Activated naive CD4-positive, alpha-beta T cell treated with anti-CD3 and anti-CD28 coated beads, Interleukin-2, amount 10 ng/mL, durations not matched to agents 7 days and 5 days (primary cell): ENCODE results near the gene SGCD.

Experiments
- CTCF ChIA-PET: fragments of 350-600 bp; sonication (Branson Sonifier 250); formaldehyde crosslinking; loops from one replicate; lab custom pipeline; 2021; ENCODE audit warnings: antibody characterized with exemption; lab: Charles Lee
- DNase-seq: peaks from one replicate; pipeline ENCODE4 v3.0.0-alpha.2; 2020
- H3K27ac Mint-ChIP-seq: one replicate; pipeline ENCODE4 v1.8.0; 2021; ENCODE audit warnings: mild to moderate bottlenecking, moderate library complexity, mixed read lengths
- H3K27me3 Mint-ChIP-seq: one replicate; pipeline ENCODE4 v1.8.0; 2021; ENCODE audit warnings: mild to moderate bottlenecking, mixed read lengths
- H3K36me3 Mint-ChIP-seq: one replicate; pipeline ENCODE4 v1.8.0; 2021; ENCODE audit warnings: mixed read lengths
- H3K4me1 Mint-ChIP-seq: one replicate; pipeline ENCODE4 v1.8.0; 2021; ENCODE audit warnings: mixed read lengths
- H3K4me3 Mint-ChIP-seq: one replicate; pipeline ENCODE4 v1.8.0; 2021; ENCODE audit warnings: mild to moderate bottlenecking, moderate library complexity, mixed read lengths
- H3K9me3 Mint-ChIP-seq: one replicate; pipeline ENCODE4 v1.8.0; 2021; ENCODE audit warnings: mixed read lengths

SGCD gene

GRCh38 chr5:156434471-156434870 lies 107.5 kb downstream of the SGCD start:
- CTCF ChIA-PET = no interaction called here
- H3K27ac Mint-ChIP-seq = no peak overlapping the region
- no peaks in the 10 kb centered on the region for H3K9me3 Mint-ChIP-seq

DNA sequence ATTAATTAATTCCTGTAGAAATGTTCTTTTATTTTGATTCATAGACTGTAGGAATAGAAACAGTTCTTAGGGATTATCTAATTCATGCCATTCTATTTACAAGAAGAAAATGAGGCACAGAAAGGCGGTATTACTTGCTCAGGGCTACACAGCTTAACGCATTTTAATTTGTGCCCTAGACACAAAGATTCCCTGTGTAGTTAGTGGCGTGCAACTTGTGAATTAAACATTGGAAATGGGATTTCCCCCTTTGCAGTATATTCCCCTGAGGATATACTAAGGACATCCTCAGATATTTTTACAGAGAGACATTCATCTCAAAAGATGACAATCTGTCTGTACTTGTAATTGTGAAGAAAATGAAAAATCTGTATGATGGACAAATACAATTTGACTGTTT lies 108.1 kb downstream of the SGCD start:
- DNase-seq = no peak
- Mint-ChIP-seq H3K27me3 (peaks cover 7% of the 10 kb centered on the region), H3K36me3 (no peaks in the 10 kb centered on the region), H3K4me1 (no peaks in the 10 kb centered on the region), H3K27ac (no peak overlapping the region), H3K4me3 (no peak overlapping the region), H3K9me3 (no peaks in the 10 kb centered on the region)
- CTCF ChIA-PET = no interaction called here

More at GRCh38 chr5:156434471-156434870, 107.5 kb downstream of the SGCD start:
- Mint-ChIP-seq H3K4me1 (no peaks in the 10 kb centered on the region), H3K4me3 (no peak overlapping the region), H3K27me3 (peaks cover 7% of the 10 kb centered on the region), H3K36me3 (no peaks in the 10 kb centered on the region)
- no peak for DNase-seq

GRCh38 chr5:156438076-156438475 lies 111.1 kb downstream of the SGCD start:
- DNase-seq = no peak
- CTCF ChIA-PET = no interaction called here

DNA sequence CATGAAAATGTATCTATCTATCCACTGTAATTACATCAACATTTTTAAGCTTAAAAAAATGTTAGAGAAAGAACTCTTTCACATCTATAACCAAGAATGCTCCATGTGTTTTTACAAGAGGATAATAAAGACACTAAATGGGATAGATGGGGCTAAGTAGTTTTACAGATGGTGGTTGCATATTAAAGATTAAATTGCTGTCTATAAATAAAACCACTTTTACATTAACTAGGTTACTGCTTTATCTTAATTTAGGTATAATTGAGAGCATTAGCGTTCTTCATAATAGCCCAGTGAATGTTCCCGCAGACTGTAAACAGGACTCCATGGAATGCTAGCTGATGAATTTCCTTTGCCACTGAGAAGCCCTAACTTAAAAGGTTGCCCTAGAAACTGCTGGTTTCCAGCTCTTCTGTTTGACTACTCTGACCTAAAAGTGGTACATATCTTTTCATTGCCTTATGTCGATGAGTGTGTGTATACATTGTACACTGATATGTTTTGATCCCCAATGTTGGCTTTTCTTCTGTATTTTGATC lies 117.9 kb downstream of the SGCD start:
- Mint-ChIP-seq H3K36me3 (no peaks in the 10 kb centered on the region), H3K4me3 (no peak overlapping the region), H3K27ac (no peak overlapping the region), H3K4me1 (no peaks in the 10 kb centered on the region), H3K27me3 (peaks cover 15% of the 10 kb centered on the region), H3K9me3 (no peaks in the 10 kb centered on the region)
- DNase-seq = no peak
- CTCF ChIA-PET = no interaction called here

More at GRCh38 chr5:156438076-156438475, 111.1 kb downstream of the SGCD start:
- H3K27me3 Mint-ChIP-seq = peaks cover 3% of the 10 kb centered on the region
- H3K27ac Mint-ChIP-seq = no peak overlapping the region
- H3K4me1 Mint-ChIP-seq = no peaks in the 10 kb centered on the region
- no peak overlapping the region for H3K4me3 Mint-ChIP-seq
- no peaks in the 10 kb centered on the region for H3K9me3 Mint-ChIP-seq
- no peaks in the 10 kb centered on the region for H3K36me3 Mint-ChIP-seq

- Mint-ChIP-seq H3K36me3 (no peaks in the 10 kb centered on the region), H3K9me3 (no peaks in the 10 kb centered on the region), H3K27ac (no peak overlapping the region), H3K4me1 (no peaks in the 10 kb centered on the region), H3K27me3 (peaks cover 15% of the 10 kb centered on the region), H3K4me3 (no peak overlapping the region)
- CTCF ChIA-PET = no interaction called here
- DNase-seq = no peak
Observed at GRCh38 chr5:156446526-156446925, 119.6 kb downstream of the SGCD start.

- H3K27me3 Mint-ChIP-seq = no peaks in the 10 kb centered on the region
- CTCF ChIA-PET = no interaction called here
- no peak overlapping the region for H3K4me3 Mint-ChIP-seq
Observed at GRCh38 chr5:156450778-156451177, 123.8 kb downstream of the SGCD start.

DNA sequence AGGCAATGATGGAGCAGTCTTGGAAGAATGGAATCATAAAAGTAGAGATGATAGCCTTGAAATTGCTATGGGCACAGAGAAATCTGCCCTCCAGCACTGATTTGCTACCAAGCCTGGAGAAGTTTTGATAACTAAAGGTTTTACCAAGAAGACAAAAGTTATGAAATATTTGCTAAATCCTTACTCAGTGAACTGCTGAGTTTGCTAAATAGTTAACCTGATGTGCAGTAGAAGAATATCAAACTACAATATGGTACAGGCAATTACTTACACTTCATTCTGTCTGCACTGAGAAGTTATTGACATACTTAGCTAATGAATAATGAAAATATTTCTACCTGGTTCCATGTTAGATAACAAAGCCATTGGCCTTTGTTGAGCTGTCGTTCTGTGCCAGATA lies 124.5 kb downstream of the SGCD start:
- no peaks in the 10 kb centered on the region for H3K36me3 Mint-ChIP-seq
- no peak overlapping the region for H3K27ac Mint-ChIP-seq
- CTCF ChIA-PET = no interaction called here
- no peak overlapping the region for H3K4me3 Mint-ChIP-seq
- no peaks in the 10 kb centered on the region for H3K9me3 Mint-ChIP-seq
- no peaks in the 10 kb centered on the region for H3K27me3 Mint-ChIP-seq
- no peaks in the 10 kb centered on the region for H3K4me1 Mint-ChIP-seq
- DNase-seq = no peak

More at GRCh38 chr5:156450778-156451177, 123.8 kb downstream of the SGCD start:
- no peak for DNase-seq
- no peak overlapping the region for H3K27ac Mint-ChIP-seq
- H3K36me3 Mint-ChIP-seq = no peaks in the 10 kb centered on the region
- H3K9me3 Mint-ChIP-seq = no peaks in the 10 kb centered on the region
- no peaks in the 10 kb centered on the region for H3K4me1 Mint-ChIP-seq

DNA sequence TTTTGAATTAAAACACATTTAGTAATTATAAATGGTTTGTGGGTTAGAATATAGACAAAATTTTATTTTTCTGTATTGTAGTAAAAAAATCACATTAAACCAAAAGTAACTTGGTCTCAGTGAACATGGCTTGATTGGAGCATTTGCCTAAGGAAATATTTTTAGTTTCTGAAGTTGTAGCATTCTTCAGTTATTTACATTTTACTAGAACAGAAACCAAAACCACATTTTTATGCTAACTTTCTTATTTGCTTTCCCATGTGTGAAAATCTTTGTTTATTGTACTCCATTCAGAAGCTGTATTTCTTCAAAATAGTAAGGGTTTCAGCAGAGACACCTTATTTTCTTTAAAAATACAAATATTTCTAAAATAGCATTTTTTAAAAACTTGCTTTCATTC lies 129.9 kb downstream of the SGCD start:
- H3K4me1 Mint-ChIP-seq = no peaks in the 10 kb centered on the region
- CTCF ChIA-PET = no interaction called here
- no peak overlapping the region for H3K27ac Mint-ChIP-seq
- no peak overlapping the region for H3K4me3 Mint-ChIP-seq
- H3K9me3 Mint-ChIP-seq = no peaks in the 10 kb centered on the region
- H3K36me3 Mint-ChIP-seq = no peaks in the 10 kb centered on the region
- peaks cover 4% of the 10 kb centered on the region for H3K27me3 Mint-ChIP-seq
- no peak for DNase-seq

- CTCF ChIA-PET = no interaction called here
Observed at GRCh38 chr5:156459812-156460385, 132.9 kb downstream of the SGCD start.

GRCh38 chr5:156460471-156460870 lies 133.5 kb downstream of the SGCD start:
- Mint-ChIP-seq H3K4me1 (no peaks in the 10 kb centered on the region), H3K27me3 (peaks cover 6% of the 10 kb centered on the region), H3K36me3 (no peaks in the 10 kb centered on the region), H3K9me3 (no peaks in the 10 kb centered on the region), H3K4me3 (no peak overlapping the region), H3K27ac (no peak overlapping the region)
- DNase-seq = no peak
- CTCF ChIA-PET = no interaction called here

More at GRCh38 chr5:156459812-156460385, 132.9 kb downstream of the SGCD start:
- Mint-ChIP-seq H3K27me3 (peaks cover 4% of the 10 kb centered on the region), H3K36me3 (no peaks in the 10 kb centered on the region), H3K4me1 (no peaks in the 10 kb centered on the region), H3K27ac (no peak overlapping the region), H3K4me3 (no peak overlapping the region), H3K9me3 (no peaks in the 10 kb centered on the region)
- DNase-seq = no peak

DNA sequence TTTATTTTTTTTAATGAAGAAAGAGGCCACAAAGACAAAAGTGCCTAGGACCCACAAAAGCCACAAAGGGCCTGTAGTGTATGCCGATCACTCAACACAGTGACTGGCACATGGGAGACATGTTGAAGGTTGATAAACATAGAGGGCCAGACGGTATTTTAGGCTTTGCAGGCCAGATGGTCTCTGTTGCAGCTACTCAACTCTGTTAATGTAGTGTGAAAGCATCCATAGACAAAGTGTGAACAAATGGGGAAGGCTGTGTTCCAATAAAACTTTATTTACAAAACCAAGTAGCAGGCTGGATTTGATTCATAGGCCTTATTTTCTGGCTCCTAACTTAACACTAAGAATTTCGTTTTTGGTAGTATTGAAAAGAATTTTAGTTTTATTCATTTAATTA lies 139.9 kb downstream of the SGCD start:
- no peaks in the 10 kb centered on the region for H3K4me1 Mint-ChIP-seq
- peaks cover 3% of the 10 kb centered on the region for H3K27me3 Mint-ChIP-seq
- no peak overlapping the region for H3K27ac Mint-ChIP-seq
- no peak for DNase-seq
- H3K9me3 Mint-ChIP-seq = no peaks in the 10 kb centered on the region
- no peak overlapping the region for H3K4me3 Mint-ChIP-seq
- CTCF ChIA-PET = no interaction called here
- no peaks in the 10 kb centered on the region for H3K36me3 Mint-ChIP-seq

- no peaks in the 10 kb centered on the region for H3K9me3 Mint-ChIP-seq
- DNase-seq = no peak
- H3K4me1 Mint-ChIP-seq = no peaks in the 10 kb centered on the region
- H3K27ac Mint-ChIP-seq = no peak overlapping the region
- CTCF ChIA-PET = no interaction called here
- no peaks in the 10 kb centered on the region for H3K36me3 Mint-ChIP-seq
- peaks cover 3% of the 10 kb centered on the region for H3K27me3 Mint-ChIP-seq
- no peak overlapping the region for H3K4me3 Mint-ChIP-seq
Observed at GRCh38 chr5:156469636-156470035, 142.7 kb downstream of the SGCD start.

- Mint-ChIP-seq H3K27ac (no peak overlapping the region), H3K4me3 (no peak overlapping the region), H3K36me3 (no peaks in the 10 kb centered on the region), H3K4me1 (no peaks in the 10 kb centered on the region), H3K27me3 (no peaks in the 10 kb centered on the region), H3K9me3 (no peaks in the 10 kb centered on the region)
- CTCF ChIA-PET = no interaction called here
- no peak for DNase-seq
Observed at GRCh38 chr5:156471893-156472292, 144.9 kb downstream of the SGCD start.

DNA sequence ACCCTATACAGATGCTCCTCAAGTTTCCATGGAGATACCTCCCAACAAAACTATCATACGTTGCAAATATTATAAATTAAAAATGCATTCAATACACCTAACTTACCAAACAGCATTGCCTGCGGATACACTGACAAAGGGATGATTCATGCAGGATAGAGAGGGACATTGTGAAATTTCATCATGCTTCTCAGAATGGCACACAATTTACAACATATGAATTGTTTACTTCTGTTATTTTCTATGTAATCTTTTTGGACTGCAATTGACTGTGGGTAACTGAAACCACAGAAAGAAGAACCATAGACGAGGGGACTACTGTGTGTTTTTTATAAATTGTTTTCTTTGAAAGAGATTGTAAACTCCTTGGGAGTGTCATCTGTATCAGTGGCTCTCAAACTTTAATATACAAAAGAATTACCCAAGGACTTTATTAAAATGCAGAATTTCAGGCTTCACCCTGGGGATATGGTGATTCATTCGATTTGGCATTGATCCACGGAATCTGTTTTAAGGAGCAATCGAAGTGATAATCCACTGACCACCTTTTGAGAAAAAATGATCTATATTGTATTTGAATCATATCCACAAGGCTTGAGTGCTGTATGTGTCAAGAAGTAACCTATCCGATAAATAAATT lies 146.4 kb downstream of the SGCD start:
- Mint-ChIP-seq H3K27ac (no peak overlapping the region), H3K27me3 (no peaks in the 10 kb centered on the region)

GRCh38 chr5:156474251-156474650 lies 147.3 kb downstream of the SGCD start:
- H3K4me1 Mint-ChIP-seq = no peaks in the 10 kb centered on the region
- DNase-seq = no peak
- H3K27ac Mint-ChIP-seq = no peak overlapping the region
- CTCF ChIA-PET = no interaction called here
- no peaks in the 10 kb centered on the region for H3K9me3 Mint-ChIP-seq
- H3K27me3 Mint-ChIP-seq = no peaks in the 10 kb centered on the region
- H3K36me3 Mint-ChIP-seq = no peaks in the 10 kb centered on the region
- no peak overlapping the region for H3K4me3 Mint-ChIP-seq

More for the DNA sequence above, 146.4 kb downstream of the SGCD start:
- CTCF ChIA-PET = no interaction called here
- Mint-ChIP-seq H3K36me3 (no peaks in the 10 kb centered on the region), H3K9me3 (no peaks in the 10 kb centered on the region), H3K4me3 (no peak overlapping the region), H3K4me1 (no peaks in the 10 kb centered on the region)
- DNase-seq = no peak
